ENCODE results near the gene IL4. TPM values are rescaled to one million over a fixed set of nuclear protein-coding genes. Genes with fewer than 3 reads are reported as not detected.

Gene IL4
- total and polyA plus RNA-seq, 2 donors (not counting 3 experiments of a cell fraction or from before 2014, with no cell fraction given), result not detected

DNA sequence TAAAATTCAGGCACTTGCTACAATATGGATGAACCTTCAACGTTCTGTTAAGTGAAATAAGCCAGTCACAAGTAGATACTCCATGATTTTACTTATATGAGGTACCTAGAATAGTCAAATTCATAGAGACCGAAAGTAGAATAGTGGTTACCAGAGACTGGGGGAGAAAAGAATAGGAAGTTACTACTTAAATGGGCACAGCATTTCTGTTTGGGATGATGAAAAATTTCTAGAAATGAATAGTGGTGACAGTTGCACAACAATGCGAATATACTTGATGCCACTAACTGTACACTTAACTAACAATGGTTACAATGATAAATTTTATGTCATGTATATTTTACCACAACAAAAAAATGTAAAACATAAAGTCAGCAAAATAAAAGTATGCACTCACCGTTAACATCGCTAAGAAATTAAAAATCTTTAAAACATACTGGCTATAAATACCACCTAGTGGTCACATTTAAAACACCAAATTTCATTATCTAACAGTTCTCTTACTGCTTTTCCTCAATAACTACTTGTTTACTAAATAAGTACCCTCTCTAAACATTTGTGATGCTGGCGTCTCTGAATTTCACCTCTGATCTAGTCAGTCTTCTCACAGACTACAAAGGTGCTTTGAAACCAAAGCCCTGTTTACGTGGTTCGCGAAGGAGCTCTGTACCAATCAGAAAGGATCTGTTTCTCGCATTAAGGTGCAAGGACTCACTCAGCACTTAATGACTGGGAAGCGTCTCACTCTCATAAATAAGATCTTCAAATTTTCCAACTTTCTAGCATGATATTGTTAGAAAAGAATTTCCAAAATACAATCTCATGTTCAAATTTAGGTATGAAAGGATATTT, 40.9 kb downstream of the IL4 start:
- DNase-seq (ENCODE audit: low read depth, low spot score), result peak; percentile 28
- CTCF ChIA-PET, result interaction anchor here (0.7 to 2.3 kb wide), 18 partner anchors 11 to 383 kb away, joined by 3 to 15 read pairs (median 4); partner anchors contain the start of gene IL13

More for the DNA sequence above, 40.9 kb downstream of the IL4 start:
- dilution Hi-C loops (cut with MboI; ENCODE audit: extremely low pct_ligation_motif_present, low sequenced_read_pairs), result no loop called here
- Histone ChIP-seq H3K9ac (replicated peaks; ENCODE audit: extremely low read depth, insufficient read depth, low read length) (no peak overlapping the region), H3K9me3 (replicated peaks; ENCODE audit: control insufficient read depth, insufficient read depth, low read length) (no peaks in the 10 kb centered on the region), H4K20me1 (replicated peaks; ENCODE audit: control insufficient read depth, extremely low read depth, insufficient read depth, low read length) (no peaks in the 10 kb centered on the region), H3K4me2 (ENCODE audit: insufficient read depth, low read length) (no peak overlapping the region), H3K4me1 (ENCODE audit: control insufficient read depth, extremely low read depth, insufficient read depth, low read length) (no peaks in the 10 kb centered on the region), H3K4me3 (replicated peaks in 1 of 3; ENCODE audit: insufficient read depth in 1 of 3, low read depth in 1 of 3, low read length in 3 of 3) (no peak overlapping the region), H3K27me3 (ENCODE audit: control insufficient read depth in 2 of 2, insufficient read depth in 2 of 2, low read length in 2 of 2) (no peaks in the 10 kb centered on the region), H3K36me3 (ENCODE audit: control insufficient read depth in 2 of 2, extremely low read depth in 1 of 2, insufficient read depth in 2 of 2, low read length in 2 of 2) (no peaks in the 10 kb centered on the region), H3K79me2 (ENCODE audit: control insufficient read depth, insufficient read depth, low read length) (no peaks in the 10 kb centered on the region), H3K9me1 (replicated peaks; ENCODE audit: control insufficient read depth, extremely low read depth, insufficient read depth, low read length) (no peaks in the 10 kb centered on the region), H3K27ac (ENCODE audit: insufficient read depth, low read depth, low read length) (no peak overlapping the region), H2AFZ (ENCODE audit: low read depth, low read length) (no peak overlapping the region)
- TF ChIP-seq, protein P1, sequence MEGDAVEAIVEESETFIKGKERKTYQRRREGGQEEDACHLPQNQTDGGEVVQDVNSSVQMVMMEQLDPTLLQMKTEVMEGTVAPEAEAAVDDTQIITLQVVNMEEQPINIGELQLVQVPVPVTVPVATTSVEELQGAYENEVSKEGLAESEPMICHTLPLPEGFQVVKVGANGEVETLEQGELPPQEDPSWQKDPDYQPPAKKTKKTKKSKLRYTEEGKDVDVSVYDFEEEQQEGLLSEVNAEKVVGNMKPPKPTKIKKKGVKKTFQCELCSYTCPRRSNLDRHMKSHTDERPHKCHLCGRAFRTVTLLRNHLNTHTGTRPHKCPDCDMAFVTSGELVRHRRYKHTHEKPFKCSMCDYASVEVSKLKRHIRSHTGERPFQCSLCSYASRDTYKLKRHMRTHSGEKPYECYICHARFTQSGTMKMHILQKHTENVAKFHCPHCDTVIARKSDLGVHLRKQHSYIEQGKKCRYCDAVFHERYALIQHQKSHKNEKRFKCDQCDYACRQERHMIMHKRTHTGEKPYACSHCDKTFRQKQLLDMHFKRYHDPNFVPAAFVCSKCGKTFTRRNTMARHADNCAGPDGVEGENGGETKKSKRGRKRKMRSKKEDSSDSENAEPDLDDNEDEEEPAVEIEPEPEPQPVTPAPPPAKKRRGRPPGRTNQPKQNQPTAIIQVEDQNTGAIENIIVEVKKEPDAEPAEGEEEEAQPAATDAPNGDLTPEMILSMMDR (IDR thresholded peaks at IDR 0.05; ENCODE audit: extremely low read depth in 1 of 2, insufficient read depth in 1 of 2, low read depth in 1 of 2, low read length in 2 of 2), result peak; percentile 12 to 18
- no peak for TF ChIP-seq POLR2AphosphoS5 (IDR thresholded peaks at IDR 0.05; ENCODE audit: insufficient read depth, low read depth, low read length)
- no peak for FAIRE-seq
- POLR2A ChIA-PET, result interaction anchor here (0.7 kb wide), 1 partner anchor 23 kb away, joined by 5 read pairs; no protein-coding TSS in a partner anchor
- BruUV-seq (replicated peaks), result no TSS peak
- intact Hi-C loops (cut with micrococcal nuclease), result loop anchor here (2.0 to 5.0 kb wide), 2 partner anchors 187 to 328 kb away; no protein-coding TSS in a partner anchor
